HG03521 (cell line): ENCODE data around the gene MAST4.

Experiments
- ATAC-seq: cut with Tn5 transposase; IDR thresholded peaks from one replicate; pipeline ENCODE4 v1.9.1; 2021; ENCODE audit warnings: mild to moderate bottlenecking, moderate library complexity; ENCODE audit not compliant: unreplicated experiment

MAST4 gene

GRCh38 chr5:66830636-66831035, 234.4 kb downstream of the MAST4 start:
- no peak for ATAC-seq

- no peak for ATAC-seq
These were observed 243.5 kb downstream of the MAST4 start for GRCh38 chr5:66839636-66840185.

- ATAC-seq: peak; percentile 99
These were observed 244.4 kb downstream of the MAST4 start for GRCh38 chr5:66840511-66841013.

GRCh38 chr5:66841264-66841663, 245.1 kb downstream of the MAST4 start:
- ATAC-seq: no peak

- no peak for ATAC-seq
These were observed 246.3 kb downstream of the MAST4 start for GRCh38 chr5:66842540-66842939.

- ATAC-seq: no peak
These were observed 246.9 kb downstream of the MAST4 start for GRCh38 chr5:66843065-66843464.

- no peak for ATAC-seq
These were observed 252.8 kb downstream of the MAST4 start for GRCh38 chr5:66848749-66849641.

- no peak for ATAC-seq
These were observed 253.6 kb downstream of the MAST4 start for GRCh38 chr5:66849803-66850202.

GRCh38 chr5:66850354-66851075, 254.3 kb downstream of the MAST4 start:
- ATAC-seq: no peak

- ATAC-seq: no peak
These were observed 255.1 kb downstream of the MAST4 start for GRCh38 chr5:66851306-66851705.

GRCh38 chr5:66854416-66854815, 258.2 kb downstream of the MAST4 start:
- no peak for ATAC-seq

- no peak for ATAC-seq
These were observed 260.0 kb downstream of the MAST4 start for GRCh38 chr5:66856041-66856805.

GRCh38 chr5:66859526-66859925, 263.3 kb downstream of the MAST4 start:
- ATAC-seq: no peak

- ATAC-seq: no peak
These were observed 264.2 kb downstream of the MAST4 start for GRCh38 chr5:66860199-66860975.

GRCh38 chr5:66861402-66861801, 265.2 kb downstream of the MAST4 start:
- no peak for ATAC-seq

GRCh38 chr5:66862020-66862419, 265.8 kb downstream of the MAST4 start:
- ATAC-seq: no peak

GRCh38 chr5:66863243-66864170, 267.3 kb downstream of the MAST4 start:
- no peak for ATAC-seq

- no peak for ATAC-seq
These were observed 268.2 kb downstream of the MAST4 start for GRCh38 chr5:66864240-66864884.
